HepG2 (cell line): ENCODE measurements around the gene TPP2. TPM values are rescaled to one million over a fixed set of nuclear protein-coding genes. Genes with fewer than 3 reads are reported as not detected.

ENCODE experiments used
- ATAC-seq: fragments of 200-7000 bp; cut with Tn5 transposase; 3 replicates; pipeline ENCODE4 v1.9.1; 2020; ENCODE audit warnings: mild to moderate bottlenecking, moderate library complexity
- BruUV-seq: library from RNA; stranded (reverse); fragments of 400-500 nt; replicated peaks from 2 replicates; lab custom pipeline; 2021; lab: Mats Ljungman, UMichigan
- CTCF ChIA-PET: fragments of 300-600 bp; formaldehyde crosslinking; extraction: SDS; loops from one replicate; lab custom pipeline; 2021; ENCODE audit warnings: low total read pairs, inconsistent platforms, low intra/inter-chr PET ratio; lab: Yijun Ruan, JAX
- POLR2A ChIA-PET: fragments of 350-600 bp; sonication (Branson Sonifier 250); formaldehyde crosslinking; loops from one replicate; lab custom pipeline; 2020; ENCODE audit warnings: antibody characterized with exemption, inconsistent platforms; lab: Yijun Ruan, JAX
- DNase-seq: peaks from one replicate; pipeline ENCODE4 v3.0.0-alpha.2; 2015; ENCODE audit warnings: low spot score
- FAIRE-seq: peaks from 3 replicates; lab custom pipeline; 2011; peaks lifted over from hg19 to GRCh38; lab: Jason Lieb, UNC
- H2AFZ ChIP-seq: one replicate; pipeline ENCODE4 v1.6.1; 2011; ENCODE audit warnings: low read length, inconsistent platforms
- H3K27ac ChIP-seq: fragments of 300-600 bp; 3 replicates; pipeline ENCODE4 v1.8.0; 2011; ENCODE audit warnings: mixed run types, mild to moderate bottlenecking, mixed read lengths, low read length, inconsistent platforms; ENCODE audit not compliant: insufficient read depth; ENCODE audit errors: extremely low read length
- H3K27me3 ChIP-seq, 2 experiments: fragments of 200-600 bp in 1 of 2; 2 replicates in 1 of 2; 3 replicates in 1 of 2; pipeline versions ENCODE4 v1.6.0 to v1.8.0; 2011; ENCODE audit warnings: low read length in 2 of 2, mild to moderate bottlenecking in 2 of 2, moderate library complexity in 2 of 2, inconsistent platforms in 1 of 2; ENCODE audit not compliant: insufficient read depth in 2 of 2, control insufficient read depth in 1 of 2
- H3K36me3 ChIP-seq, 2 experiments: fragments of 200-600 bp in 1 of 2; replicated peaks in 1 of 2; 2 replicates in 1 of 2; 3 replicates in 1 of 2; pipeline versions ENCODE4 v1.5.1 to v1.8.0; 2011; ENCODE audit warnings: low read length in 2 of 2, inconsistent platforms in 1 of 2; ENCODE audit not compliant: insufficient read depth in 2 of 2, control insufficient read depth in 1 of 2
- H3K4me1 ChIP-seq: 2 replicates; pipeline ENCODE4 v1.5.1; 2012; ENCODE audit warnings: low read length, inconsistent platforms; ENCODE audit not compliant: insufficient read depth
- H3K4me2 ChIP-seq: 2 replicates; pipeline ENCODE4 v1.6.0; 2011; ENCODE audit warnings: low read depth, low read length, inconsistent platforms
- H3K4me3 ChIP-seq, 3 experiments: fragments of 200-600 bp in 1 of 3; sonication (generic), shearing (Covaris generic) in 1 of 3; replicated peaks in 1 of 3; 2 replicates each; pipeline ENCODE4 v1.5.1; 2011 to 2016; ENCODE audit warnings: low read length in 3 of 3, inconsistent platforms in 2 of 3, low read depth in 2 of 3, mild to moderate bottlenecking in 2 of 3, control low read depth in 1 of 3, mixed read lengths in 1 of 3; ENCODE audit not compliant: insufficient read depth in 1 of 3
- H3K79me2 ChIP-seq: one replicate; pipeline ENCODE4 v1.6.1; 2011; ENCODE audit warnings: low read length, inconsistent platforms; ENCODE audit not compliant: insufficient read depth
- H3K9ac ChIP-seq: 2 replicates; pipeline ENCODE4 v1.6.0; 2011; ENCODE audit warnings: mild to moderate bottlenecking, low read depth, low read length, inconsistent platforms; ENCODE audit not compliant: insufficient read depth
- H3K9me3 ChIP-seq: 2 replicates; pipeline ENCODE4 v1.5.1; 2012; ENCODE audit warnings: mild to moderate bottlenecking, low read length
- H4K20me1 ChIP-seq: 2 replicates; pipeline ENCODE4 v1.6.0; 2011; ENCODE audit warnings: inconsistent platforms, mild to moderate bottlenecking, low read length, moderate library complexity; ENCODE audit not compliant: insufficient read depth
- CTCF ChIP-seq: sonication (generic); formaldehyde crosslinking; IDR thresholded peaks from 2 replicates; pipeline ENCODE4 v1.5.0; 2020; ENCODE audit warnings: mild to moderate bottlenecking, missing genetic modification reagents, moderate library complexity
- GATAD2A ChIP-seq: IDR thresholded peaks from 2 replicates; pipeline ENCODE4 v1.6.1; 2016
- MNT ChIP-seq: fragments of 450-650 bp; IDR thresholded peaks from 2 replicates; pipeline ENCODE4 v1.6.1; 2016
- RAD21 ChIP-seq: fragments of 450-650 bp; formaldehyde crosslinking; IDR thresholded peaks from 2 replicates; pipeline ENCODE4 v1.5.0; 2020; ENCODE audit warnings: mild to moderate bottlenecking
- SIX4 ChIP-seq: sonication (generic); formaldehyde crosslinking; IDR thresholded peaks from 2 replicates; pipeline ENCODE4 v1.4.0; 2020; ENCODE audit warnings: missing genetic modification reagents
- SMC3 ChIP-seq: IDR thresholded peaks from 2 replicates; pipeline ENCODE4 v1.6.1; 2011; ENCODE audit warnings: low read length, improper control_type of control experiment
- STAG1 ChIP-seq: sonication (generic); formaldehyde crosslinking; IDR thresholded peaks from 2 replicates; pipeline ENCODE4 v1.4.0; 2020; ENCODE audit warnings: missing genetic modification reagents
- THAP11 ChIP-seq: IDR thresholded peaks from 2 replicates; pipeline ENCODE4 v1.6.1; 2016; ENCODE audit warnings: missing biosample characterization, missing genetic modification reagents
- ZBED4 ChIP-seq: sonication (generic); formaldehyde crosslinking; IDR thresholded peaks from 2 replicates; pipeline ENCODE4 v1.4.0; 2020; ENCODE audit warnings: missing genetic modification reagents, borderline replicate concordance
- ZBTB44 ChIP-seq: sonication (generic); formaldehyde crosslinking; IDR thresholded peaks from 2 replicates; pipeline ENCODE4 v1.4.0; 2020; ENCODE audit warnings: missing genetic modification reagents
- ZFP62 ChIP-seq: sonication (generic); formaldehyde crosslinking; IDR thresholded peaks from 2 replicates; pipeline ENCODE4 v1.4.0; 2020; ENCODE audit warnings: missing genetic modification reagents
- ZNF383 ChIP-seq: sonication (generic); formaldehyde crosslinking; IDR thresholded peaks from 2 replicates; pipeline ENCODE4 v1.4.0; 2020; ENCODE audit warnings: missing genetic modification reagents, mild to moderate bottlenecking, borderline replicate concordance
- ZNF451 ChIP-seq: sonication (generic); formaldehyde crosslinking; IDR thresholded peaks from 2 replicates; pipeline ENCODE4 v1.5.0; 2020; ENCODE audit warnings: mild to moderate bottlenecking, missing genetic modification reagents
- ZNF660 ChIP-seq: sonication (generic); formaldehyde crosslinking; IDR thresholded peaks from 2 replicates; pipeline ENCODE4 v1.5.1; 2020; ENCODE audit warnings: mild to moderate bottlenecking, low read depth, missing genetic modification reagents, borderline replicate concordance
- ZNF768 ChIP-seq: sonication (generic); formaldehyde crosslinking; IDR thresholded peaks from 2 replicates; pipeline ENCODE4 v1.4.0; 2020; ENCODE audit warnings: missing genetic modification reagents
- ZNF850 ChIP-seq: sonication (generic); formaldehyde crosslinking; conservative IDR thresholded peaks from 2 replicates; pipeline ENCODE4 v1.9.0; 2021; ENCODE audit warnings: mild to moderate bottlenecking, missing genetic modification reagents
- WGBS: methylation state at CpG from one replicate; pipeline ENCODE4 v1.1.6; 2017; ENCODE audit warnings: low lambda C conversion rate; 5-methylcytosine and 5-hydroxymethylcytosine counted together
- in situ Hi-C: cut with HindIII; loops from 2 replicates; pipeline ENCODE4 v1.10.0; 2017; ENCODE audit warnings: low pct_unique_long_range_greater_than_20kb; ENCODE audit not compliant: extremely low pct_ligation_motif_present
- intact Hi-C: fragments of 100-400 bp; cut with micrococcal nuclease; formaldehyde crosslinking; loops from one replicate; pipeline ENCODE4 v1.10.0; 2022; ENCODE audit not compliant: unreplicated experiment
- polyA plus RNA-seq, 8 experiments: library from polyadenylated mRNA; depleted of rRNA in 3 of 8; stranded (reverse) in 7 of 8; unstranded in 1 of 8; fragments of >200 nt; fragmentation: Illumina TruSeq in 4 of 8; extraction: Trizol in 4 of 8; gene quantifications; 2 replicates each; pipeline versions ENCODE4 v1.2.1 to v1.2.3, GENCODE V29; 2011 to 2016; ENCODE audit warnings: low read depth in 4 of 8, missing spikeins in 1 of 8, mixed read lengths in 1 of 8; ENCODE audit not compliant: insufficient read depth in 1 of 8
- total RNA-seq, 5 experiments: library from RNA; depleted of rRNA; stranded (reverse); fragments of >200 nt; fragmentation: Illumina TruSeq; extraction: Trizol; gene quantifications; 2 replicates each; pipeline ENCODE4 v1.2.3, GENCODE V29; 2016; ENCODE audit warnings: low read depth in 1 of 5

TPP2 gene
- total and polyA plus RNA-seq, 2 of the 13 experiments (the other 11 are each of a cell fraction or from before 2014, with no cell fraction given) = 16.4 to 52.1 TPM

- Histone ChIP-seq H4K20me1 (no peaks in the 10 kb centered on the region), H3K4me2 (no peak overlapping the region), H3K27ac (no peak overlapping the region), H3K9ac (no peak overlapping the region), H3K36me3 (no peaks in the 10 kb centered on the region), H3K79me2 (no peaks in the 10 kb centered on the region), H3K4me3 (no peak overlapping the region), H3K27me3 (peaks cover 0 to 14% of the 10 kb centered on the region in 2 experiments; a peak in 4 of 5 replicates), H3K4me1 (no peaks in the 10 kb centered on the region), H3K9me3 (no peaks in the 10 kb centered on the region), H2AFZ (no peak overlapping the region)
- CTCF ChIA-PET = interaction anchor here (0.7 to 1.8 kb wide), 4 partner anchors 12 to 267 kb away, joined by 3 to 12 read pairs (median 10); no protein-coding TSS in a partner anchor
- ATAC-seq (peak; percentile 87), DNase-seq (peak; percentile 55), FAIRE-seq (peak; percentile 68)
- in situ Hi-C loops = loop anchor here (5.0 kb wide), 1 partner anchor 142 kb away; no protein-coding TSS in a partner anchor
- POLR2A ChIA-PET = no interaction called here
- TF ChIP-seq ZNF850 (CRISPR knock-in tag) = no peak
- TF ChIP-seq ZBED4 (CRISPR knock-in tag) = no peak
- no peak for TF ChIP-seq ZBTB44 (CRISPR knock-in tag)
- peak; percentile 80 for TF ChIP-seq STAG1 (CRISPR knock-in tag)
- TF ChIP-seq ZNF383 (CRISPR knock-in tag) = no peak
- peak; percentile 78 for TF ChIP-seq CTCF (CRISPR knock-in tag)
- peak; percentile 49; the same call in 1 of the 2 replicates for TF ChIP-seq MNT
- TF ChIP-seq ZFP62 (CRISPR knock-in tag) = no peak
- no peak for TF ChIP-seq ZNF451 (CRISPR knock-in tag)
- TF ChIP-seq SIX4 (CRISPR knock-in tag) = no peak
- peak; percentile 71 for TF ChIP-seq SMC3
- TF ChIP-seq ZNF768 (CRISPR knock-in tag) = no peak
- 0 out of 2 replicates have a peak, but pooled peaks have one; percentile 13 for TF ChIP-seq THAP11 (CRISPR knock-in tag)
- TF ChIP-seq RAD21 (CRISPR knock-in tag) = peak; percentile 55
- no peak for TF ChIP-seq ZNF660 (CRISPR knock-in tag)
- TF ChIP-seq GATAD2A = no peak
- under 1% methylated on average over 5 of the region's 5 CpGs for WGBS
- intact Hi-C loops = loop anchor here (1.0 to 5.0 kb wide), 4 partner anchors 145 to 562 kb away; no protein-coding TSS in a partner anchor
- BruUV-seq = no TSS peak
Measured at GRCh38 chr13:102580552-102581169, 16.1 kb upstream of the TPP2 start.
